K562 (cell line): ENCODE data around the gene ATAD2B. TPM values are rescaled to one million over a fixed set of nuclear protein-coding genes. Genes with fewer than 3 reads are reported as not detected.

Source experiments
- CSDE1 ChIP-seq, 2 experiments: fragments of 450-650 bp; IDR thresholded peaks; 2 replicates each; pipeline ENCODE4 v1.6.1; 2016; ENCODE audit warnings: mild to moderate bottlenecking in 1 of 2
- TBP ChIP-seq: optimal IDR thresholded peaks from 2 replicates; pipeline ENCODE3; 2011; ENCODE audit warnings: low read depth, low read length, improper control_type of control experiment
- ZFP30 ChIP-seq: fragments of 250-450 bp; sonication (Bioruptor Pico); IDR thresholded peaks from 2 replicates; pipeline ENCODE4 v1.8.0; 2022; ENCODE audit warnings: moderate library complexity, mild to moderate bottlenecking, inconsistent platforms, borderline replicate concordance
- polyA plus RNA-seq, 8 experiments: library from polyadenylated mRNA; depleted of rRNA in 4 of 8; stranded (reverse) in 5 of 8; unstranded in 3 of 8; fragments of >200 nt; fragmentation: Nextera tagmentation in 2 of 8; fragmentation: Illumina TruSeq in 1 of 8; extraction: Ambion mirVana in 2 of 8; extraction: Trizol in 1 of 8; gene quantifications; 2 replicates each; pipeline versions ENCODE4 v1.2.1 to v1.2.3, GENCODE V29; 2011 to 2014; ENCODE audit warnings: inconsistent platforms in 1 of 8, missing spikeins in 1 of 8
- total RNA-seq, 7 experiments: library from RNA; depleted of rRNA in 6 of 7; stranded (reverse); fragments of >200 nt in 6 of 7; fragmentation: Illumina TruSeq in 2 of 7; extraction: Trizol in 2 of 7; gene quantifications; 2 replicates each; pipeline versions ENCODE4 v1.2.1 to v1.2.3, GENCODE V29; 2011 to 2021; ENCODE audit warnings: low replicate concordance in 1 of 7
- TF ChIP-seq, protein P1 (sequence below): sonication (generic); formaldehyde crosslinking; IDR thresholded peaks from 2 replicates; pipeline ENCODE4 v1.8.0; 2023; ENCODE audit warnings: missing genetic modification reagents, mild to moderate bottlenecking, borderline replicate concordance
- TF ChIP-seq, protein P2 (sequence below), 2 experiments: fragments of 200-800 bp in 1 of 2; sonication (Bioruptor generic) in 1 of 2; sonication (generic) in 1 of 2; formaldehyde crosslinking in 1 of 2; IDR thresholded peaks in 1 of 2; conservative IDR thresholded peaks in 1 of 2; 2 replicates each; pipeline versions ENCODE4 v1.5.0 to v1.6.1; 2016 to 2020; ENCODE audit warnings: missing compliant biosample characterization in 1 of 2, missing genetic modification characterization in 1 of 2, missing genetic modification reagents in 1 of 2

The ATAD2B gene
- total and polyA plus RNA-seq, 9 of the 15 experiments (the other 6 are each of a cell fraction or from before 2014, with no cell fraction given): 3.2 to 21.6 (median 11.4) TPM

DNA sequence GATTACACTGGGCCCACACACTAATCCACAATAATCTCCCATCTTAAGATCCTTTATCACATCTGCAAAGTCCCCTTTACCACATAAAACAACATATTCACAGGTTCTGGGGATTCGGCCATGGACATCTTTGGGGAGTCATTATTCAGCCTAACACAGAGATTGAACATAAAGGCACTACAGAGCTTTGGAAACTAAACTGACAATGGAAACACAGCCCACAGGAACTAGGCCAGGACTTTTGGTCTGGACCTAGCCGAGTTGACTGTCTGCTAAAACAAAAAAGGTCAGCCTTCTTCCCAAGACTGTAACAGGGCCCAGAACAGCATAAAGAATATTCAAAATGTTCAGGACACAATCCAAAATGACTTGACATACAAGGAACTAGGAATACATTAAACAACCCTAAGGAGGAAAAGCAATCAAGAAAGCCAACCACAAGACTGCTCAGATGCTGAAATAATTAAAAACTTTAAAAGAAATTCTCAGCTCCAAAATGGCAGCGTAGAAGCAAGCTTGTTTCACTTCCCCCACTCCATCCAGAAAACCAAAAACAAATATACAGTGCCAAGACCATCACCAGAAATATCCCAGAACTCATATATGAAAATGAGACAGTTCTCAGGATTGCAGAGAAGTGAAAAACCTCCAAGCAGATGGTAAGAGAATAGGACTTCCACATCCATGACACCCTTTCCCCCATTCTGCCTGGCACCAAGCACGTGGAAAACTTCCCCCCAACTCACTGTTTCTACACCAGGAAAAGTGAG, 207.8 kb downstream of the ATAD2B start (continued):
- TF ChIP-seq, protein P1, sequence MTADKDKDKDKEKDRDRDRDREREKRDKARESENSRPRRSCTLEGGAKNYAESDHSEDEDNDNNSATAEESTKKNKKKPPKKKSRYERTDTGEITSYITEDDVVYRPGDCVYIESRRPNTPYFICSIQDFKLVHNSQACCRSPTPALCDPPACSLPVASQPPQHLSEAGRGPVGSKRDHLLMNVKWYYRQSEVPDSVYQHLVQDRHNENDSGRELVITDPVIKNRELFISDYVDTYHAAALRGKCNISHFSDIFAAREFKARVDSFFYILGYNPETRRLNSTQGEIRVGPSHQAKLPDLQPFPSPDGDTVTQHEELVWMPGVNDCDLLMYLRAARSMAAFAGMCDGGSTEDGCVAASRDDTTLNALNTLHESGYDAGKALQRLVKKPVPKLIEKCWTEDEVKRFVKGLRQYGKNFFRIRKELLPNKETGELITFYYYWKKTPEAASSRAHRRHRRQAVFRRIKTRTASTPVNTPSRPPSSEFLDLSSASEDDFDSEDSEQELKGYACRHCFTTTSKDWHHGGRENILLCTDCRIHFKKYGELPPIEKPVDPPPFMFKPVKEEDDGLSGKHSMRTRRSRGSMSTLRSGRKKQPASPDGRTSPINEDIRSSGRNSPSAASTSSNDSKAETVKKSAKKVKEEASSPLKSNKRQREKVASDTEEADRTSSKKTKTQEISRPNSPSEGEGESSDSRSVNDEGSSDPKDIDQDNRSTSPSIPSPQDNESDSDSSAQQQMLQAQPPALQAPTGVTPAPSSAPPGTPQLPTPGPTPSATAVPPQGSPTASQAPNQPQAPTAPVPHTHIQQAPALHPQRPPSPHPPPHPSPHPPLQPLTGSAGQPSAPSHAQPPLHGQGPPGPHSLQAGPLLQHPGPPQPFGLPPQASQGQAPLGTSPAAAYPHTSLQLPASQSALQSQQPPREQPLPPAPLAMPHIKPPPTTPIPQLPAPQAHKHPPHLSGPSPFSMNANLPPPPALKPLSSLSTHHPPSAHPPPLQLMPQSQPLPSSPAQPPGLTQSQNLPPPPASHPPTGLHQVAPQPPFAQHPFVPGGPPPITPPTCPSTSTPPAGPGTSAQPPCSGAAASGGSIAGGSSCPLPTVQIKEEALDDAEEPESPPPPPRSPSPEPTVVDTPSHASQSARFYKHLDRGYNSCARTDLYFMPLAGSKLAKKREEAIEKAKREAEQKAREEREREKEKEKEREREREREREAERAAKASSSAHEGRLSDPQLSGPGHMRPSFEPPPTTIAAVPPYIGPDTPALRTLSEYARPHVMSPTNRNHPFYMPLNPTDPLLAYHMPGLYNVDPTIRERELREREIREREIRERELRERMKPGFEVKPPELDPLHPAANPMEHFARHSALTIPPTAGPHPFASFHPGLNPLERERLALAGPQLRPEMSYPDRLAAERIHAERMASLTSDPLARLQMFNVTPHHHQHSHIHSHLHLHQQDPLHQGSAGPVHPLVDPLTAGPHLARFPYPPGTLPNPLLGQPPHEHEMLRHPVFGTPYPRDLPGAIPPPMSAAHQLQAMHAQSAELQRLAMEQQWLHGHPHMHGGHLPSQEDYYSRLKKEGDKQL (CRISPR knock-in tag): no peak
- TF ChIP-seq CSDE1 (IDR thresholded peaks at IDR 0.05) (no peak), ZFP30 (CRISPR knock-in tag) (no peak), TBP (no peak)
- TF ChIP-seq, protein P2, sequence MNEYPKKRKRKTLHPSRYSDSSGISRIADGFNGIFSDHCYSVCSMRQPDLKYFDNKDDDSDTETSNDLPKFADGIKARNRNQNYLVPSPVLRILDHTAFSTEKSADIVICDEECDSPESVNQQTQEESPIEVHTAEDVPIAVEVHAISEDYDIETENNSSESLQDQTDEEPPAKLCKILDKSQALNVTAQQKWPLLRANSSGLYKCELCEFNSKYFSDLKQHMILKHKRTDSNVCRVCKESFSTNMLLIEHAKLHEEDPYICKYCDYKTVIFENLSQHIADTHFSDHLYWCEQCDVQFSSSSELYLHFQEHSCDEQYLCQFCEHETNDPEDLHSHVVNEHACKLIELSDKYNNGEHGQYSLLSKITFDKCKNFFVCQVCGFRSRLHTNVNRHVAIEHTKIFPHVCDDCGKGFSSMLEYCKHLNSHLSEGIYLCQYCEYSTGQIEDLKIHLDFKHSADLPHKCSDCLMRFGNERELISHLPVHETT (CRISPR knock-in tag; conservative IDR thresholded peaks at IDR 0.05 in 1 of 2, IDR thresholded peaks at IDR 0.05 in 1 of 2): no peak
- TF ChIP-seq, all 486 proteins: peak for 0
